ENCODE measurements around the gene PLA2G7. TPM values are rescaled to one million over a fixed set of nuclear protein-coding genes. Genes with fewer than 3 reads are reported as not detected.

Gene PLA2G7
- total RNA-seq, 1 experiment from 2014 or later: 1.7 TPM

DNA sequence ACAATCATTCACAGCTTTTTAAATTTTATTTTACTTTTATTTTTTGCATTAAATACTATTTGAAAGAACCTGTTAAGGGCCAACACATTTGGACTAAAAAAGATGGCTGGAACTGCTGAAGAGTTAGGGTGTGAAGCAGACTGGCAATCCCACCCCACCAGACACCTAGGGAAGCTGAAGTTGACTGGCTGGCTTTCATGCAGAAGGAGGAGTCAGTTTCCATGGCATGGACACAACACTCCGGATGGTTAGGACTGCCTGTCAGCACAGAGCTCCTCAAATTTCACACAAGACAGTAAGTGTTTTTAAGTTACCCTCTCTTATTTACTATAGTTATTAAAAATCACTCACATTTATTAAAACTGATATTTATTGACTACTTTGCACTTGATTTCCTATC, 11.5 kb upstream of the PLA2G7 start, which contains the start of gene ANKRD66:
ANKRD66 (plus strand) TSS at position 238 of the 400 bp plus-strand sequence. CDS start 5,016 bp downstream, outside the sequence.
- Histone ChIP-seq H3K14ac (ENCODE audit: insufficient read depth, low read length) (no peak within 1 kb of the TSS), H2BK15ac (ENCODE audit: low read depth, low read length) (no peak within 1 kb of the TSS), H2BK120ac (ENCODE audit: low read depth, low read length, poor library complexity, severe bottlenecking) (no peak within 1 kb of the TSS), H2BK20ac (ENCODE audit: low read depth, low read length, poor library complexity, severe bottlenecking) (no peak within 1 kb of the TSS), H3K9ac (ENCODE audit: extremely low read depth, insufficient read length, low read length) (no peak within 1 kb of the TSS), H3K27ac (ENCODE audit: insufficient read length, low read depth, low read length) (no peak within 1 kb of the TSS), H4K8ac (replicated peaks; ENCODE audit: insufficient read length, low read depth, low read length) (no peak within 1 kb of the TSS), H4K91ac (ENCODE audit: insufficient read length, low read depth, low read length) (no peak within 1 kb of the TSS), H3K79me2 (ENCODE audit: insufficient read depth, low read length) (no peaks in the 10 kb centered on the region), H4K5ac (ENCODE audit: insufficient read length, low read depth, low read length) (no peak within 1 kb of the TSS), H3K4me1 (ENCODE audit: insufficient read depth, low read length) (peaks cover 2% of the 10 kb centered on the region; the same call in 1 of the 2 replicates), H3K4ac (ENCODE audit: low read depth, low read length) (no peak within 1 kb of the TSS), H2BK5ac (ENCODE audit: insufficient read length, low read length) (no peak within 1 kb of the TSS), H3K4me2 (ENCODE audit: insufficient read depth, insufficient read length, low read length) (no peak within 1 kb of the TSS), H3K56ac (ENCODE audit: insufficient read length, low read depth, low read length) (no peak within 1 kb of the TSS), H3K18ac (ENCODE audit: insufficient read length, low read depth, low read length) (no peak within 1 kb of the TSS), H4K20me1 (ENCODE audit: control insufficient read depth, insufficient read depth, insufficient read length) (no peaks in the 10 kb centered on the region), H2BK12ac (ENCODE audit: insufficient read length, low read depth, low read length) (no peak within 1 kb of the TSS), H3K23ac (ENCODE audit: insufficient read length, low read depth, low read length) (no peak within 1 kb of the TSS), H3K9me3 (ENCODE audit: control insufficient read depth, low read depth, low read length) (no peaks in the 10 kb centered on the region), H3T11ph (ENCODE audit: low read length) (no peak within 1 kb of the TSS), H2AK5ac (ENCODE audit: insufficient read length, low read length) (no peak within 1 kb of the TSS), H3K27me3 (ENCODE audit: insufficient read depth, low read length) (no peaks in the 10 kb centered on the region), H2AFZ (ENCODE audit: low read length) (no peak within 1 kb of the TSS), H3K79me1 (ENCODE audit: insufficient read depth, low read depth, low read length, poor library complexity, severe bottlenecking) (no peaks in the 10 kb centered on the region), H3K23me2 (ENCODE audit: insufficient read length, low read depth, low read length, poor library complexity, severe bottlenecking) (no peaks in the 10 kb centered on the region)
- TF ChIP-seq, protein P1, sequence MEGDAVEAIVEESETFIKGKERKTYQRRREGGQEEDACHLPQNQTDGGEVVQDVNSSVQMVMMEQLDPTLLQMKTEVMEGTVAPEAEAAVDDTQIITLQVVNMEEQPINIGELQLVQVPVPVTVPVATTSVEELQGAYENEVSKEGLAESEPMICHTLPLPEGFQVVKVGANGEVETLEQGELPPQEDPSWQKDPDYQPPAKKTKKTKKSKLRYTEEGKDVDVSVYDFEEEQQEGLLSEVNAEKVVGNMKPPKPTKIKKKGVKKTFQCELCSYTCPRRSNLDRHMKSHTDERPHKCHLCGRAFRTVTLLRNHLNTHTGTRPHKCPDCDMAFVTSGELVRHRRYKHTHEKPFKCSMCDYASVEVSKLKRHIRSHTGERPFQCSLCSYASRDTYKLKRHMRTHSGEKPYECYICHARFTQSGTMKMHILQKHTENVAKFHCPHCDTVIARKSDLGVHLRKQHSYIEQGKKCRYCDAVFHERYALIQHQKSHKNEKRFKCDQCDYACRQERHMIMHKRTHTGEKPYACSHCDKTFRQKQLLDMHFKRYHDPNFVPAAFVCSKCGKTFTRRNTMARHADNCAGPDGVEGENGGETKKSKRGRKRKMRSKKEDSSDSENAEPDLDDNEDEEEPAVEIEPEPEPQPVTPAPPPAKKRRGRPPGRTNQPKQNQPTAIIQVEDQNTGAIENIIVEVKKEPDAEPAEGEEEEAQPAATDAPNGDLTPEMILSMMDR (conservative IDR thresholded peaks at IDR 0.05): no peak
- H3K4me3 Mint-ChIP-seq: no peak within 1 kb of the TSS
- no peak within 1 kb of the TSS for H3K27ac Mint-ChIP-seq
- peaks cover 15 to 16% of the 10 kb centered on the region in 2 experiments for H3K4me1 Mint-ChIP-seq
- DNase-seq: no peak
- H3K36me3 Mint-ChIP-seq (ENCODE audit: insufficient read depth in 1 of 3, low read depth in 3 of 3): no peaks in the 10 kb centered on the region
- WGBS (ENCODE audit: extremely low coverage, insufficient read length, low lambda C conversion rate): no CpG with 5 or more reads among the region's 1 CpG
- H3K27me3 Mint-ChIP-seq (ENCODE audit: low read depth): peaks cover 19% of the 10 kb centered on the region
- H3K9me3 Mint-ChIP-seq: no peaks in the 10 kb centered on the region; a peak in 1 of 5 replicates
